Transverse colon (tissue), 3 donors: ENCODE data around the gene OTOGL.

Experiments used
- EP300 ChIP-seq: sonication (generic); formaldehyde crosslinking; IDR thresholded peaks from one replicate; pipeline ENCODE4 v1.6.1; 2017; ENCODE audit warnings: antibody characterized with exemption, low read depth
- TF ChIP-seq, protein P1 (sequence below), 5 experiments: fragments of 200-600 bp in 3 of 5; fragments of 450-650 bp in 2 of 5; sonication (generic) in 3 of 5; IDR thresholded peaks; 1 replicate in 2 of 5; 2 replicates in 3 of 5; pipeline ENCODE4 v1.5.1; 2016 to 2017; ENCODE audit warnings: antibody characterized with exemption in 5 of 5, inconsistent platforms in 3 of 5, mild to moderate bottlenecking in 2 of 5, moderate library complexity in 1 of 5

DNA sequence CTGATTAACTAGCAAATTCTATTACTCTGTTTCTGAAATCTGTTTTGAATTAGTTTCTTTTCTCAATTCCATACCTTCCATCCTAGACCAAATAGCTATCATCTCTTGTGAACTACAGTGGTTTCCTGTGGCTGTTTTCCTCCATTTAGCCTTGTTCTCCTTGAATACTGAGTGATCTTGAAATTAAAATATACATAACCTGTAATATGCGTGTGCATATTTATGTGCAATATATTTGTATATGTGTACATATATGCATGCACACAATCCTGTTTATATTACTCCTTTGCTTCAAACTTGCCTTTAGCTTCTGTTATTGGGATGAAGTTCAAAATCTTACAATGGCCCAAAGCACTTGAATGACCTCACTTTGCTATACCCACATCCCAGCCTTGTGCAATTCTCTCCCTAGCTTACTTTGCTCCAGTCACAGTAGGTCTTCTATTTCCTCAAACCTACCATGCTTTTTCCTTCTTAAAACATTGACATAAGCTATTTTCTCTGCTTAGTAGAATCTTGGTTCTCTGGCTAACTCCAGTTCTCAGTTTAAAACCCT is 99.5 kb downstream of the OTOGL start:
- TF ChIP-seq, protein P1, sequence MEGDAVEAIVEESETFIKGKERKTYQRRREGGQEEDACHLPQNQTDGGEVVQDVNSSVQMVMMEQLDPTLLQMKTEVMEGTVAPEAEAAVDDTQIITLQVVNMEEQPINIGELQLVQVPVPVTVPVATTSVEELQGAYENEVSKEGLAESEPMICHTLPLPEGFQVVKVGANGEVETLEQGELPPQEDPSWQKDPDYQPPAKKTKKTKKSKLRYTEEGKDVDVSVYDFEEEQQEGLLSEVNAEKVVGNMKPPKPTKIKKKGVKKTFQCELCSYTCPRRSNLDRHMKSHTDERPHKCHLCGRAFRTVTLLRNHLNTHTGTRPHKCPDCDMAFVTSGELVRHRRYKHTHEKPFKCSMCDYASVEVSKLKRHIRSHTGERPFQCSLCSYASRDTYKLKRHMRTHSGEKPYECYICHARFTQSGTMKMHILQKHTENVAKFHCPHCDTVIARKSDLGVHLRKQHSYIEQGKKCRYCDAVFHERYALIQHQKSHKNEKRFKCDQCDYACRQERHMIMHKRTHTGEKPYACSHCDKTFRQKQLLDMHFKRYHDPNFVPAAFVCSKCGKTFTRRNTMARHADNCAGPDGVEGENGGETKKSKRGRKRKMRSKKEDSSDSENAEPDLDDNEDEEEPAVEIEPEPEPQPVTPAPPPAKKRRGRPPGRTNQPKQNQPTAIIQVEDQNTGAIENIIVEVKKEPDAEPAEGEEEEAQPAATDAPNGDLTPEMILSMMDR (IDR thresholded peaks at IDR 0.05) = no peak
- no peak for TF ChIP-seq EP300
